IPS DF 4.7 (cell line): ENCODE data around the gene RND3.

Experiments used
- DNase-seq: peaks from one replicate; pipeline ENCODE4 v3.0.0-alpha.2; 2013; ENCODE audit warnings: low spot score; ENCODE audit errors: extremely low read depth

Gene RND3

GRCh38 chr2:150441784-150442183, 45.7 kb downstream of the RND3 start:
- no peak for DNase-seq

GRCh38 chr2:150441226-150441625, 46.2 kb downstream of the RND3 start:
- DNase-seq = no peak

DNA sequence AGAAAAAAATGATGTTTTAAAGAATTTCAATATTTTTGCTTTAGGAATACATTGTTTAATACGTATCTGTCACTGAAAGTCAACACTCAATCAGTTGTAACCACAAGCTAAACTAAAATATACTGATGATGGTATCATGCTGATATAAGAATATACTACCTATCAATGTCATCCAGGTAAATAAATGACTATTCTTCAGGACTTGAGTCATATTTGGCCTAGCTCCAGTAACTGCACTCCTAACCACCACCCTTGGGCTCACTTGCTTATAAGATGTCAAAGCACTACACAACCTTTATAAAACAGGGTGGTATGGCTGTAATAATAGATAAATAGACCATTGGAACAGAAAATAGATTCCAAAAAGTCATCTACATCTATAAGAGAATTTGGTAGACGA, 48.8 kb downstream of the RND3 start:
- DNase-seq = no peak

DNA sequence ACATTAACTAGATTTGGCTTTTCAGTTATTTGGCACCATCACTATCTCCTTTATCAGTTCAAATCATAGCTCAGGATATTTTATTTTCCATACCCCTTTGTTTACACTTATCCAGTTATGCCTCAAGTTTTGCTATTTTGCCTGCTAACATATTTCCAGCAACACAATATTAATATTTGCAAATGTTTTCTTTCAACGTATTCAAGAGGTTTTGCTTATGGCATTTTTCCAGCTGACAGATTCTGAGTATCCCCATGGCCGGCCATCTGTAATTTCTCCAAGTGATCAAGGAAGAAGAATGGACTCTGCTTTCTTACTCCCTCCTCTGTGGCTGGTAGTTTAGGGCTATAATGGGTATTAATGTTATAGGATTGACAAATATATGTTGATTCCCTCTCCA, 49.4 kb downstream of the RND3 start:
- no peak for DNase-seq

GRCh38 chr2:150432312-150432625, 55.2 kb downstream of the RND3 start:
- no peak for DNase-seq

GRCh38 chr2:150431561-150432311, 55.7 kb downstream of the RND3 start:
- no peak for DNase-seq

GRCh38 chr2:150429384-150429961, 58.0 kb downstream of the RND3 start:
- DNase-seq = no peak

- DNase-seq = no peak
Measured at GRCh38 chr2:150428641-150429040, 58.8 kb downstream of the RND3 start.

- DNase-seq = no peak
Measured at GRCh38 chr2:150427298-150427697, 60.2 kb downstream of the RND3 start.

- no peak for DNase-seq
Measured at GRCh38 chr2:150426724-150427123, 60.7 kb downstream of the RND3 start.

DNA sequence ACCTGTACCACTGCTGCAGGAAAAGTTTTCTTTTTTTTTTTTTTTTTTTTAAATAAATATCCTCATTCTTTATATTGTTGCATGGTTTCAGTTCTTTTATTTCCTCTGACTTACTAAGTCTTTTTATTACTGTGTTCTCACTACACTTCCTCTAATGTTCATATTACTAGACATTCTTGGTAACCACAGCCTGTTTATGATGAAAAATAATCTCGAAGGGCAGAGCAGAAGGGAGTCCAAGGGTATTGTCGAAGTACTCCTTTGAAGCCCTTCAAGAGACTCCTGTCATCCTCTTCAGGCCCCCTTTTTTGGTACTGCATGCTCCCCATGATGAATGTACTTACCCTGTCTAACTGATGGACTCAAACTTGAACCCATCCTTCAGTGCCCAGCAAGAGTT, 61.2 kb downstream of the RND3 start:
- no peak for DNase-seq

DNA sequence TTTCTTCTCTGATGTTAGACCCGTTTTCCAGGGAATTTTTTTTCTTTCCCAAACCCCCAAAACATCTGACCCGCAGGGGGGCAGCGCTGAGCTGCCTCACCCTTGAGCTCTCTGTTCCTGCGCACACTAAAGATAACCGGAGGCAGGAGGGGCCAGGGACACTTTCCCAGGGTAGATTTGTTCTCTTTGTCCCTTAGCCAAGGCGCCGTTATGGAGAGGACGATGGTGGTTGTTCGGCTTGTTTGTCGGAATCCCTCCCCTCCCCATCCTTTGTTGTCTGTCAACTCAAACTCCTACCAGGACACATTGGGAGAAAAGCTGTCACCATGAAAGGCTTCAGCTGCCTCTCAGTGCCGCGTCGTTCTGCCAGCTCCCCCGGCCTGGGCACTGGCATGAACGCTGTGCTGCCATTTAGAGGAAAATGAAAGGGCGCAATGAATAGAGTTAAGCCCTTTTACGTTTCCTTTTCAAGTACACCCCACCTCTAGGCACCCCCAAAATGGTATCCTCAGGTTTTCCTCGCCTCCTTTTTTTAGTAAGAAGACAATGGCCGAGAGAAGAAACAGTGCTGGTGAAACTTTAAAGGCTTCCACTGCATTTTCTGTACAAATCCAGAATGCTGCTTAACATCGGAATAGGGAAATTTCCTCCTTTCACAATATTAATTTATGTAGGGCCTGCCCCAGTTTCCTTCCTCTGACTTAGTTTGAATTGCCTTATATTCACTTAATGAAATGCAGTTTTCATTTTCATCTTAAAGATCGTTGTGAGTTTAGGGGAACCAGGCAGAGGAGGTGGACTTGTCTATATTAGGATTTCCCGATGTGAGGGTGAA, 62.1 kb downstream of the RND3 start:
- DNase-seq = peak; percentile 19

GRCh38 chr2:150424406-150424805, 63.1 kb downstream of the RND3 start:
- no peak for DNase-seq

DNA sequence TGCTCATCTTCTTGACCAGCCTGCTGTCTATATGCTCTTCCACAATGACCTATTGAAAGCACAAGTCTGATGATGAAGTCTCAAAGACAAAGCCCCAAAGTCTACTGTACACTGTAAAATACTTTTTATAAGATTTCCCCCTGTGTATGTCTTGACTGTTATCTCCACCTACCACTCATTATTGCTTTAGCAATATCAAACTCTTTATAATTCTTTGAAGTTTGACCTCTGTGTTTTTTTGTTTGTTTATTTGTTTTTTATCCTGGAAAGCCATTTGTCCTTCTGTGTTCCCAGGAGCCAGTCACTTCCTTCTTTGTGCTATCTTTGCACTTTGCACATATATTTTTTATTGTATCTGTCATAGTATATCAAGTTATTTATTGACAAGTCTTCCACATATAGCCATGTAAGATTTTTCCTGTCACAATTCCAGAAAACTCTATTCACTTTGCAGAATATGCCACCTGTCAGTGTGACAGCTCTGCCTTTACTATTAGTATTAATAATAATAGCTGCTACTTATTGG, 66.3 kb downstream of the RND3 start:
- DNase-seq = no peak

GRCh38 chr2:150418916-150419315, 68.6 kb downstream of the RND3 start:
- no peak for DNase-seq
